KOPT-K1 (cell line): Measurements from ENCODE around the gene FOLR3.
"Not testable (repeated sequence)": the region's sequence is repeated elsewhere in the genome, so short reads cannot be mapped to it uniquely, and the experiment has no call there.

ENCODE experiments used
- H3K27ac ChIP-seq: fragments of 200-600 bp; sonication (generic); 2 replicates; pipeline ENCODE4 v1.5.1; 2016; ENCODE audit warnings: antibody characterized with exemption, mild to moderate bottlenecking, low read depth, low read length; ENCODE audit not compliant: poor library complexity, severe bottlenecking
- H3K36me3 ChIP-seq: fragments of 200-600 bp; sonication (generic); 2 replicates; pipeline ENCODE4 v1.5.1; 2017; ENCODE audit warnings: antibody characterized with exemption, mild to moderate bottlenecking, low read length, moderate library complexity; ENCODE audit not compliant: insufficient read depth
- H3K9me3 ChIP-seq: fragments of 200-600 bp; sonication (generic); 2 replicates; pipeline ENCODE4 v1.5.1; 2017; ENCODE audit warnings: antibody characterized with exemption, low read length, mild to moderate bottlenecking; ENCODE audit not compliant: insufficient read depth, poor library complexity, severe bottlenecking

Gene FOLR3

DNA sequence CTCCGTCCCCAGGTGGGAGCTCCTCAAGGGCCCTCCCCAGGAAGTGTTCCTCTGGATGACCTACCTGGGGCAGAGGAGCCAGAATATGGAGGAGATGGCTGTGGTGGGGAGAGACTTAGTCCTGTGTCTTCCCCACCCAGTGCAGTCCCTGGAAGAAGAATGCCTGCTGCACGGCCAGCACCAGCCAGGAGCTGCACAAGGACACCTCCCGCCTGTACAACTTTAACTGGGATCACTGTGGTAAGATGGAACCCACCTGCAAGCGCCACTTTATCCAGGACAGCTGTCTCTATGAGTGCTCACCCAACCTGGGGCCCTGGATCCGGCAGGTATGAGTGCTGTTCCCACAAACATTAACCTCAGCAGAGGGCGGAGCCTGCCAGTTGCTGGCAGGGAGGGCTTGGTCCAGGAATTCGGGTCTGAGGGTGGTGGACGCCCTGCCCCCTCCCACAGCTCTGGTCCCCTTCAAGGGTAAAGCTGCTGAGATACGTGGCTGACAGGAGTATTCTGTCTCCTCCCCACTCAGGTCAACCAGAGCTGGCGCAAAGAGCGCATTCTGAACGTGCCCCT, 3.4 kb downstream of the FOLR3 start:
- Histone ChIP-seq H3K9me3 (no peaks in the 10 kb centered on the region), H3K27ac (no peak overlapping the region), H3K36me3 (no peaks in the 10 kb centered on the region)

DNA sequence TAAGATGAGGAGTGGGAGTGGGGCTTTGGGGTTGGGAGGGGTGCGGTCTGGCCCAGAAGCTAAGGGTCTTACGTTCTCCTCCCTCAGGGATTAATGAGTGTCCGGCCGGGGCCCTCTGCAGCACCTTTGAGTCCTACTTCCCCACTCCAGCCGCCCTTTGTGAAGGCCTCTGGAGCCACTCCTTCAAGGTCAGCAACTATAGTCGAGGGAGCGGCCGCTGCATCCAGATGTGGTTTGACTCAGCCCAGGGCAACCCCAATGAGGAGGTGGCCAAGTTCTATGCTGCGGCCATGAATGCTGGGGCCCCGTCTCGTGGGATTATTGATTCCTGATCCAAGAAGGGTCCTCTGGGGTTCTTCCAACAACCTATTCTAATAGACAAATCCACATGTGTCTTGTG, 4.0 kb downstream of the FOLR3 start:
- no peaks in the 10 kb centered on the region for H3K9me3 ChIP-seq
- H3K27ac ChIP-seq: no peak overlapping the region

DNA sequence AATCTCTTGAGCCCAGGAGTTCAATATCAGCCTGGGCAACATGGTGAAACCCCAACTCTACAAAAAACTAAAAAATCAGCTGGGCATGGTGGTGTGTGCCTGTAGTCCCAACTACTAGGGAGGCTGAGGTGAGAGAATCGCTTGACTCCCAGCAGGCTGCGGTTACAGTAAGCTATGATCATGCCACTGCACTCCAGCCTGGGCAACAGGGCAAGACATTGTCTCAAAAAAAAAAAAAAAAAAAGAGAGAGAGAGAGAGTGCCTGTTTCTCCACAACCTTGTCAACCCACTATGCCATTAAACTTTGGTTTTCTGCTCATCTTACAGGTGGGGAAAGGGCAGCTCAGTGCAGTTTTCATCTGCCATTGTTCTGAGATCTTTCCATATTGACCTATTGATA, 5.1 kb downstream of the FOLR3 start:
- no peaks in the 10 kb centered on the region for H3K36me3 ChIP-seq
- H3K27ac ChIP-seq: no peak overlapping the region
- no peaks in the 10 kb centered on the region for H3K9me3 ChIP-seq

More for the DNA sequence above, 4.0 kb downstream of the FOLR3 start:
- H3K36me3 ChIP-seq: no peaks in the 10 kb centered on the region

DNA sequence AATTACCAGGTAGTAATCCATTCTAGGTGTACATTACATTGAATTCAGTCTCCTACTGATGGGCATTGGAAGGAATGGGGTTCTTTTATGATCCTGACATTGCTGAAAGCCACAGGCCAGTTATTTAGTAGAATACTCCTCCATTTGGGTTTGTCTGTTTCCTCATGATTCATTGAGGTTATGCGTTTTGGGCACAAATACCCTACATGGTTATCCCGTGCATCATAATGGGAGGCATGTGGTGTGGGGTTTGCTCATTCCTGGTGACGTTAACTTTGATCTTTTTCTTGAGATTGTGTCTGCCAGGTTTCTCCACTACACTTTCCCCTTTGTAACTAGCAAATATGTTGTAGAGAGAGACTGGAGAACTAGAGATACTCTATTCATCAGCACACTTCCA, 5.5 kb downstream of the FOLR3 start:
- H3K27ac ChIP-seq: no peak overlapping the region
- H3K9me3 ChIP-seq: no peaks in the 10 kb centered on the region
- H3K36me3 ChIP-seq: no peaks in the 10 kb centered on the region

DNA sequence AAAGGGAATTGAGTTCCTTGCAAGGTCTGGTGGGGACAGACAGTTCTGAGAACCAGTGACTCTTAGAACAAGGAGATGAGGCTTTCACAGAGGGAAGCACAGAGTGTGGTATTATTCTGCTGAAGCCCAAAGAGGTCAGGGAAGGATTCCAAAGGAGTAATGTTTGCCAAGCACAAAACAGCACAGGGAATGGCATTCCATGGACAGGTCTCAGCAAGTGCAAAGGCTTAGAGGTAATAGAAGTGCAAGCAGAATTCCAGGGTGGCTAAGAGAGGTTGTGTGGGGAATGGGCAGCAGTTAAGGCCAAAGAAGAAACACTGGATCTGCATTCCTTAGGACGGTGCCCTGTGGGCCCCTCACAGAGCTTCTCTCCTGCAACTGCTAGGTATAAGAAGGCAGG, 6.6 kb downstream of the FOLR3 start:
- H3K36me3 ChIP-seq, H3K9me3 ChIP-seq, H3K27ac ChIP-seq: not testable (repeated sequence)

DNA sequence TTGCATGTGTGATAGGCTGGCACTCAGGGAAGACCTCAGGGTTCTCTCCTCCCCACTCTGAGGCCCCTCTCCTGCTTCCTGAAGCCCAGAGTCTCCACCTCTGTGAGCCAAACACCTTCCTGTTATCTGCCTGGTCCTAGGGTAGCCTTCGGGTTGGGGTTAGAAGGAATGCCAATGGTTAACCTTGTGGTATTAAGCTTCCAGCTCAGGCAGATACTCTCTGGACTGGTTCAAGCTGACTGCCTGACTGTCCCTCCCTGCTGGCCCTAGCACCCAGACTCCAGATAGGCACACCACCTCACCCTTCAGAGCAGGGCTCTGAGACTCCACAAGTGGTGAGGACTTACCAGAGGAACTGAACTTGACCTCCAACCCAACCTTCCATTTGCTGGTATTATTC, 7.0 kb downstream of the FOLR3 start:
- not testable (repeated sequence) for H3K9me3 ChIP-seq, H3K27ac ChIP-seq, H3K36me3 ChIP-seq

DNA sequence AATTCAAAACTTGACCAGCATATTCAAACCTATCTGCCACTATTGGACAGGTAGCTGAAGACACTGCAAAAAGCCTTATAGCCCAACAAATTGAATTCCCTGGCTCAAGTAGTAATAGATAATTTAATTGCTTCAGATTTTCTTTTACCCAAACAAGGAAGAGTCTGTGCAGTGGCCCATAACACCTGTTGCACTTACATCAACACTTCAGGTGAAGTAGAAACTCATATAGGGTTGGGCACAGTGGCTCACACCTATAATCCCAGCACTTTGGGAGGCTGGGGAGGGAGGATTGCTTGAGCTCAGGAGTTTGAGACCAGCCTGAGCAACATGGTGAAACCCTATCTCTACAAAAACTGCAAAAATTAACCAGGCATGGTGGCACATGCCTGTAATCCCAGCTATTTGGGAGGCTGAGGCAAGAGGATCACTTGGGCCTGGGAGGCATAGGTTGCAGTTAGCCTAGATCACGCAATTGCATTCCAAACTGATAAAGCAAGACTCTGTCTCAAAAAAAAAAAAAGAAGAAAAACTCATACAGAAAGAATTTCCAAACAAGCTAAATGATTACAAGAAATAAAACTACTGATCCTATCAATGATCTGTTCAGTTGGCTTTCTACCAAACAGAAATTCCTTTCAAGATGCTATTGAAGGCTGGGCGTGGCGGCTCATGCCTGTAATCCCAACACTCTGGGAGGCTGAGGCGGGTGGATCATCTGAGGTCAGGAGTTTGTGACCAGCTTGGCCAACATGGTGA, 9.5 kb downstream of the FOLR3 start:
- Histone ChIP-seq H3K9me3 (no peaks in the 10 kb centered on the region), H3K36me3 (no peaks in the 10 kb centered on the region), H3K27ac (no peak overlapping the region)

DNA sequence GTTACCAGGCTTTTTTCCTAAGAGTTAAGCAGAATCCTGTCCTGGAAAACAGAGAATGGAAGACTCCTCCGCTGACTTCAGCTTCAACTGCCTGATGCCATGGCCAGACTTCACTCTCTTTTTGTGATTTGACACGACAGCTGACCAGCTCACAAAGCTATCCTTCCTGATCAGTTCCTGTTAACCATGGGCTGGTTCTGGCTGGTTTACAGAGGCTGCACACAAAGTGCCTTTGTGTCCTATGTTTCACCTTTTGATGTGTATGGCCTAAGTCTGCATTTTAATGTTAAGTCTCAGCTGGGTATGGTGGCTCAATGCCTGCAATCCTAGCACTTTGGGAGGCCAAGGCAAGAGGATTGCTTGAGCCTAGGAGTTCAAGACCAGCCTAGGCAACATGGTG, 11.1 kb downstream of the FOLR3 start:
- Histone ChIP-seq H3K36me3 (no peaks in the 10 kb centered on the region), H3K27ac (no peak overlapping the region), H3K9me3 (no peaks in the 10 kb centered on the region)

DNA sequence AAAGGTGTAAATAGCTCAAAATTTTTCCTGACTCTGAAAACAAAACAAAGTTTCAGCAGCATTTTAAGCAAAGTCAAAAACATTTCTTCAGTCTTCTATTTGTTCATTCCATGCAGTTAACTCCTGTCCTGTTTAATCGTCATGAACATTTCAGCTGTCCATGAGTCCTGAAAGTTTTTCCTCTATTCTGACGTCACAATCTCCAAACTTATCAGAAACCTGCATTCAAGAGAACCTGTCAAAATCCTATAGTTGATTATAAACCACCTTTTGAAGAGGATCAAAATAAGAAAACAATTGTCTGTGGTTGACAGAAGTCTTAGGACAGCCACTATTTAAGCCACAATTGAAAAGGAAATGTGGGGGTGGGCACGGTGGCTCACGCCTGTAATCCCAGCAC, 15.4 kb downstream of the FOLR3 start:
- Histone ChIP-seq H3K9me3 (no peaks in the 10 kb centered on the region), H3K36me3 (no peaks in the 10 kb centered on the region), H3K27ac (no peak overlapping the region)

DNA sequence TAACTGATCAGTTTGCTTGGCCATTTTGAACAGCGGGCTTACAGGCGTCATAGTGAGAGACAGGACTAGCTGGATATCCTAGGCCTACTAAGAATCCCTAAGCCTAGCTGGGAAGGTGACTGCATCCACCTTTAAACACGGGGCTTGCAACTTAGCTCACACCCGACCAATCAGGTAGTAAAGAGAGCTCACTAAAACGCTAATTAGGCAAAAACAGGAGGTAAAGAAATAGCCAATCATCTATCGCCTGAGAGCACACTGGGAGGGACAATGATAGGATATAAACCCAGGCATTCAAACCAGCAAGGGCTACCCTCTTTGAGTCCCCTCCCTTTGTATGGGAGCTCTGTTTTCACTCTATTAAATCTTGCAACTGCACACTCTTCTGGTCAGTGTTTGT, 18.3 kb downstream of the FOLR3 start:
- H3K36me3 ChIP-seq, H3K9me3 ChIP-seq, H3K27ac ChIP-seq: not testable (repeated sequence)

DNA sequence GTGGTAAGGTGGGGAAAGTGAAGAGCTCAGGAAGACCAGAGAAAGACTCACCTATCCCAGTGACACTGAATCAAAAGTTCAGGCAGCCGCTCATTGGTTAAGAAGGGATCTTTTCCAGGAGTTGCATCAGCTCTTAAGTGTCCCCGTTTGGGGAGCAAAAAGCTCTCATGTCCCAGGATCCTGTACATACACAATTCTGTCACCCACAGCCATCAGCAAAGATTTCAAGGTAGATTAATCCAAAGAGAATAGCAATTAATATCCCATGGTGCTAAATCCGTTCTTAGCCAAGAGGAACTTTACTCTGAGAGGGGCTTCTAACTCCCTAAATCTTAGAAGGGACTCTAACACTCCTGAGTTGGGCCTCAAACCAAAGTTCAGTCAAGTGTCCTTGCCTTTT, 19.3 kb downstream of the FOLR3 start:
- Histone ChIP-seq H3K9me3 (no peaks in the 10 kb centered on the region), H3K36me3 (no peaks in the 10 kb centered on the region), H3K27ac (no peak overlapping the region)

DNA sequence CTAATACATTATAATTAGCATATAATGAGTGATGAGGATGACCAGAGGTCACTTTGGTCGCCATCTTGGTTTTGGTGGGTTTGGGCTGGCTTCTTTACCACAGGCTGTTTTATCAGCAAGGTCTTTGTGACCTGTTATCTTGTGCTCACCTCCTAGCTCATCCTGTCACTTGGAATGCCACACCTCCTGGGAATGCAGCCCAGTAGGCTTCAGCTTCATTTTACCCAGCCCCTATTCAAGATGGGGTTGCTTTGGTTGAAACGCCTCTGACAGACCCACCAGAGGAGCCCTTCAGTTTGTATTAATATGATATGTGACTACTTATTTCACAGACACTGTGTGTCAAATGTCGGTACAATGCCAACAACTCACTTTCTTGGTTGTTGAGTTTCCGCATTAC, 20.2 kb downstream of the FOLR3 start:
- Histone ChIP-seq H3K36me3 (no peaks in the 10 kb centered on the region), H3K9me3 (no peaks in the 10 kb centered on the region), H3K27ac (no peak overlapping the region)

DNA sequence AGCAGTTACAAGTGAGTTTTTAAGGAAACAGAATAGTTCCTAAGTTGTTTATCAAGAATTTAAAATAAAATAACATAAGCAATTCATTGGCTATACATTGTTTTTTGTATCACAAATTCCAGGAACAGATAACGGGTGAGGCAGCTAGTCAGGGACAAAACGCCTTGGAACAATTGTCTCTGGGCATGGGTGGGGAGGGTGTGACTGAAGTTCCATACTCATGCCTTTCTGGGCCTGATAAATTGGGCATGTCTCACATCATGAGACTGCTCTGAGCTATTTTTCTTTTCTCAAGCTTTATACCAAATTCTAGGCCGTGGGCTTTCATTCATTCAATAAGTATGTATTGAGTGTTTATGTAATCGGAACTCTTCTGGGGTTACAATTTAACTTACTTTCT, 21.6 kb downstream of the FOLR3 start:
- no peaks in the 10 kb centered on the region for H3K36me3 ChIP-seq
- H3K9me3 ChIP-seq: no peaks in the 10 kb centered on the region
- H3K27ac ChIP-seq: no peak overlapping the region

DNA sequence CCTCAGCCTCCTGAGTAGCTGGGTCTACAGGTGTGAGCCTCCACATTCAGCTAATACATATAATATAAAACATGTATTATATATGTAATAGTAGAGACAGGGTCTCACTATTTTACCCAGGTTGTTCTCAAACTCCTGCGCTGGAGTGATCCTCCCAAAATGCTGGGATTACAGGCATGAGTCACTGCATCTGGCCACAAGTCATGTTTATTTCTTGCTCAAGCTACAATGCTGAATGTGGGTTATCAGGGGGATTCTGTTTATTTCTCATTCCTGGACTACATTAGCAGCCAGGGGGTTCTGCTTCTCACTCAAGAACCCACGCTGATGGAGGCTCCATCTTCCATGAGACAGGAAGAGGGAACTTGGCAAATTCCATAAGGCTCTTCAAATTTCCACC, 24.8 kb downstream of the FOLR3 start:
- Histone ChIP-seq H3K36me3 (no peaks in the 10 kb centered on the region), H3K27ac (no peak overlapping the region), H3K9me3 (no peaks in the 10 kb centered on the region)

DNA sequence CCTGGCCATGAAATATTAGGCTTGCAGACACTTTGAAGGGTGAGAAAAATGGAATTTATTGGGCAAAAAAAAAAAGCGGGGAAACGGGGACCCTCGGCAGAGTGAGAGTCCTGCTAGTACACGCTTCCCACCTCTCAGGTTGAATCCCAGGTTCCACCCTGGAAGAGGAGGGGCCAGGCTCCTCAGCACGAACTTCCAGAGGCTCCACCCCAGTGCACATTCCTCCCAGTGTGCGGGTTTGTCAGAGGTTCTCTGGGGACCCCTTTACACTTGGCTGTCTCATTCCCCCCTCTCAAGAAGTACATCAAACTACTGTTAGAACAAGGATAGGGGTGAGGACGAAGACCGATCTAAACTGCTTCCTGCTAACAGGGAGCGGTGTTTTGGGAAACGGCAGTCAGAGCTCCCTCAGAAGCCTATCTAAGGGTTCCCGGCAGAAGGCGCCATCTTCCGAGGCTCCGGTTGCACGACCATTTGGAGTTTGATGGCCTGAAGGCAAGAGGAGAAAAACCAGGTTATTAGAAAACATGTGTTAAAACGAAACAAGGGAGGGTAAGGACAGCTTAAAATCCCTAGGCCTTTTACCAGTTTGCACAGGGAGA, 27.5 kb downstream of the FOLR3 start:
- no peaks in the 10 kb centered on the region for H3K36me3 ChIP-seq
- no peak overlapping the region for H3K27ac ChIP-seq
- H3K9me3 ChIP-seq: no peaks in the 10 kb centered on the region

DNA sequence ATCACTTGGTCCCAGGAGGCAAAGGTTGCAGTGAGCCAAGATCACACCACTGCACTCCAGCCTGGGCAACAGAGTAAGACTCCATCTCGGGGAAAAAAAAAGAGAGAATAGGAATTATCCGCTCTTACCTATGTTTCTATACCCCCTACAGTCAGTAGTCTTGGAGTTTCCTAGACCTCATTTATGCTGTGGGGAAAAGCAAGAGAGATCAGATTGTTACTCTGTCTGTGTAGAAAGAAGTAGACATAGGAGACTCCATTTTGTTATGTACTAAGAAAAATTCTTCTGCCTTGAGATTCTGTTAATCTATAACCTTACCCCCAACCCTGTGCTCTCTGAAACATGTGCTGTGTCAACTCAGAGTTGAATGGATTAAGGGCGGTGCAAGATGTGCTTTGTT, 28.7 kb downstream of the FOLR3 start:
- H3K9me3 ChIP-seq, H3K27ac ChIP-seq, H3K36me3 ChIP-seq: not testable (repeated sequence)
